ENCODE results near the gene PER1. TPM values are rescaled to one million over a fixed set of nuclear protein-coding genes. Genes with fewer than 3 reads are reported as not detected.

Gene PER1
- total and polyA plus RNA-seq, 2 of the 13 experiments (the other 11 are each of a cell fraction or from before 2014, with no cell fraction given) = 2.6 to 3.6 TPM

DNA sequence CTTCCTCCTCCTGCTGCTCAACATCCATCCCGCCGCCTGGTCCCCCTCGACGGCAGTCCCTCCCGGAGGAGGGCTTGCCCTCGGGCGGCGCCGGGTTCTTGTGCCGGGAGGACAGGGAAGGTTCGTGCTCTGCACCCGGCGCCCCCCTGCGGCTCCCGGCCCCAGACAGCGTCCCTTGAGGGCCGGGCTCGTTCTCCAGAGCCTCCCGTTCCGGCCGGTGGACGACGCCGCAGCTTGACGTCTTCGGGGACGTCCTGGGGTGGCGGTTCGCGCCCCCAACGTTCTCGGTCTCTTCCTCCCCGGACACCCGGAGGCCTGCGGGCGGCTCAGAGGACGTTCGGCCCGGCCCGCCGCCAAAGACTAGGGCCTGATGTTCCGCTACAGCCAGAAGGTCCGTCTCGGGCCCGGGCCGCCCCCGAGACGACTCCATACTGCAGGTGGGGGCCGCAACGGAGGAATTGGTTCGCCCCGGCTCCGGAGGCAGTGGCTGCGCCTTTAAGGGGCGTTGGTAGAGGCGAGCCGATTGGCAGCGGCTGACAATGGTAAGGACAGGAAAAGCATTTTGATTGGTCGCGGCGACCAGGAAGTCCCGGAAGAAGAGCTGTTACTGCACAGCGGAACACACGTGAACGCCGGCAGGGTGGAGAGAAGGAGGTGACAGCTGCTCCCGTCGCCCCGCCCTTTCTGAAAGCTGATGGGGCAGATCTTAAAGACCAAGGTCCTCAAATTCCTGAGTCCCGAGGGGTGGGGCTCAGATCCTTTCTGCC lies 37.7 kb upstream of the PER1 start, which contains the start of gene BORCS6 (continued):
- TF ChIP-seq, protein P1, sequence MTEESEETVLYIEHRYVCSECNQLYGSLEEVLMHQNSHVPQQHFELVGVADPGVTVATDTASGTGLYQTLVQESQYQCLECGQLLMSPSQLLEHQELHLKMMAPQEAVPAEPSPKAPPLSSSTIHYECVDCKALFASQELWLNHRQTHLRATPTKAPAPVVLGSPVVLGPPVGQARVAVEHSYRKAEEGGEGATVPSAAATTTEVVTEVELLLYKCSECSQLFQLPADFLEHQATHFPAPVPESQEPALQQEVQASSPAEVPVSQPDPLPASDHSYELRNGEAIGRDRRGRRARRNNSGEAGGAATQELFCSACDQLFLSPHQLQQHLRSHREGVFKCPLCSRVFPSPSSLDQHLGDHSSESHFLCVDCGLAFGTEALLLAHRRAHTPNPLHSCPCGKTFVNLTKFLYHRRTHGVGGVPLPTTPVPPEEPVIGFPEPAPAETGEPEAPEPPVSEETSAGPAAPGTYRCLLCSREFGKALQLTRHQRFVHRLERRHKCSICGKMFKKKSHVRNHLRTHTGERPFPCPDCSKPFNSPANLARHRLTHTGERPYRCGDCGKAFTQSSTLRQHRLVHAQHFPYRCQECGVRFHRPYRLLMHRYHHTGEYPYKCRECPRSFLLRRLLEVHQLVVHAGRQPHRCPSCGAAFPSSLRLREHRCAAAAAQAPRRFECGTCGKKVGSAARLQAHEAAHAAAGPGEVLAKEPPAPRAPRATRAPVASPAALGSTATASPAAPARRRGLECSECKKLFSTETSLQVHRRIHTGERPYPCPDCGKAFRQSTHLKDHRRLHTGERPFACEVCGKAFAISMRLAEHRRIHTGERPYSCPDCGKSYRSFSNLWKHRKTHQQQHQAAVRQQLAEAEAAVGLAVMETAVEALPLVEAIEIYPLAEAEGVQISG (CRISPR knock-in tag; IDR thresholded peaks at IDR 0.05) = peak; percentile 53
- TF ChIP-seq ARID2 (CRISPR knock-in tag; IDR thresholded peaks at IDR 0.05; ENCODE audit: borderline replicate concordance) (no peak), TOPORS (CRISPR knock-in tag; IDR thresholded peaks at IDR 0.05) (no peak; the same call in 1 of the 2 replicates), MED8 (CRISPR knock-in tag; IDR thresholded peaks at IDR 0.05; ENCODE audit: insufficient replicate concordance) (peak; percentile 68), ZNF460 (CRISPR knock-in tag; IDR thresholded peaks at IDR 0.05; ENCODE audit: borderline replicate concordance) (no peak), HCFC1 (IDR thresholded peaks at IDR 0.05; ENCODE audit: low read depth, low read length) (no peak; the same call in 1 of the 2 replicates), HNF4G (IDR thresholded peaks at IDR 0.05; ENCODE audit: borderline replicate concordance, low read depth, low read length) (no peak), HNF4G (CRISPR knock-in tag; IDR thresholded peaks at IDR 0.05; ENCODE audit: borderline replicate concordance, low read depth) (no peak), ZNF260 (CRISPR knock-in tag; IDR thresholded peaks at IDR 0.05; ENCODE audit: borderline replicate concordance, low read depth) (no peak), ATAD3A (CRISPR knock-in tag; IDR thresholded peaks at IDR 0.05) (no peak), ZBTB38 (CRISPR knock-in tag; IDR thresholded peaks at IDR 0.05) (no peak), HNRNPH1 (optimal IDR thresholded peaks at IDR 0.05; ENCODE audit: low read depth, low read length) (no peak), REXO4 (CRISPR knock-in tag; IDR thresholded peaks at IDR 0.05; ENCODE audit: borderline replicate concordance) (no peak), ZNF577 (CRISPR knock-in tag; IDR thresholded peaks at IDR 0.05; ENCODE audit: borderline replicate concordance, low read depth) (no peak)
- TF ChIP-seq, protein P2, sequence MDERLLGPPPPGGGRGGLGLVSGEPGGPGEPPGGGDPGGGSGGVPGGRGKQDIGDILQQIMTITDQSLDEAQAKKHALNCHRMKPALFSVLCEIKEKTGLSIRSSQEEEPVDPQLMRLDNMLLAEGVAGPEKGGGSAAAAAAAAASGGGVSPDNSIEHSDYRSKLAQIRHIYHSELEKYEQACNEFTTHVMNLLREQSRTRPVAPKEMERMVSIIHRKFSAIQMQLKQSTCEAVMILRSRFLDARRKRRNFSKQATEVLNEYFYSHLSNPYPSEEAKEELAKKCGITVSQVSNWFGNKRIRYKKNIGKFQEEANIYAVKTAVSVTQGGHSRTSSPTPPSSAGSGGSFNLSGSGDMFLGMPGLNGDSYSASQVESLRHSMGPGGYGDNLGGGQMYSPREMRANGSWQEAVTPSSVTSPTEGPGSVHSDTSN (CRISPR knock-in tag; IDR thresholded peaks at IDR 0.05) = no peak
- TF ChIP-seq, protein P3, sequence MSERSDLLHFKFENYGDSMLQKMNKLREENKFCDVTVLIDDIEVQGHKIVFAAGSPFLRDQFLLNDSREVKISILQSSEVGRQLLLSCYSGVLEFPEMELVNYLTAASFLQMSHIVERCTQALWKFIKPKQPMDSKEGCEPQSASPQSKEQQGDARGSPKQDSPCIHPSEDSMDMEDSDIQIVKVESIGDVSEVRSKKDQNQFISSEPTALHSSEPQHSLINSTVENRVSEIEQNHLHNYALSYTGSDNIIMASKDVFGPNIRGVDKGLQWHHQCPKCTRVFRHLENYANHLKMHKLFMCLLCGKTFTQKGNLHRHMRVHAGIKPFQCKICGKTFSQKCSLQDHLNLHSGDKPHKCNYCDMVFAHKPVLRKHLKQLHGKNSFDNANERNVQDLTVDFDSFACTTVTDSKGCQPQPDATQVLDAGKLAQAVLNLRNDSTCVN (CRISPR knock-in tag; IDR thresholded peaks at IDR 0.05; ENCODE audit: borderline replicate concordance) = no peak
- TF ChIP-seq, protein P4, sequence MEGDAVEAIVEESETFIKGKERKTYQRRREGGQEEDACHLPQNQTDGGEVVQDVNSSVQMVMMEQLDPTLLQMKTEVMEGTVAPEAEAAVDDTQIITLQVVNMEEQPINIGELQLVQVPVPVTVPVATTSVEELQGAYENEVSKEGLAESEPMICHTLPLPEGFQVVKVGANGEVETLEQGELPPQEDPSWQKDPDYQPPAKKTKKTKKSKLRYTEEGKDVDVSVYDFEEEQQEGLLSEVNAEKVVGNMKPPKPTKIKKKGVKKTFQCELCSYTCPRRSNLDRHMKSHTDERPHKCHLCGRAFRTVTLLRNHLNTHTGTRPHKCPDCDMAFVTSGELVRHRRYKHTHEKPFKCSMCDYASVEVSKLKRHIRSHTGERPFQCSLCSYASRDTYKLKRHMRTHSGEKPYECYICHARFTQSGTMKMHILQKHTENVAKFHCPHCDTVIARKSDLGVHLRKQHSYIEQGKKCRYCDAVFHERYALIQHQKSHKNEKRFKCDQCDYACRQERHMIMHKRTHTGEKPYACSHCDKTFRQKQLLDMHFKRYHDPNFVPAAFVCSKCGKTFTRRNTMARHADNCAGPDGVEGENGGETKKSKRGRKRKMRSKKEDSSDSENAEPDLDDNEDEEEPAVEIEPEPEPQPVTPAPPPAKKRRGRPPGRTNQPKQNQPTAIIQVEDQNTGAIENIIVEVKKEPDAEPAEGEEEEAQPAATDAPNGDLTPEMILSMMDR (CRISPR knock-in tag; IDR thresholded peaks at IDR 0.05) = peak; percentile 47
- TF ChIP-seq, protein P5, sequence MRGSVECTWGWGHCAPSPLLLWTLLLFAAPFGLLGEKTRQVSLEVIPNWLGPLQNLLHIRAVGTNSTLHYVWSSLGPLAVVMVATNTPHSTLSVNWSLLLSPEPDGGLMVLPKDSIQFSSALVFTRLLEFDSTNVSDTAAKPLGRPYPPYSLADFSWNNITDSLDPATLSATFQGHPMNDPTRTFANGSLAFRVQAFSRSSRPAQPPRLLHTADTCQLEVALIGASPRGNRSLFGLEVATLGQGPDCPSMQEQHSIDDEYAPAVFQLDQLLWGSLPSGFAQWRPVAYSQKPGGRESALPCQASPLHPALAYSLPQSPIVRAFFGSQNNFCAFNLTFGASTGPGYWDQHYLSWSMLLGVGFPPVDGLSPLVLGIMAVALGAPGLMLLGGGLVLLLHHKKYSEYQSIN (CRISPR knock-in tag; IDR thresholded peaks at IDR 0.05; ENCODE audit: borderline replicate concordance) = no peak
- TF ChIP-seq, protein P6, sequence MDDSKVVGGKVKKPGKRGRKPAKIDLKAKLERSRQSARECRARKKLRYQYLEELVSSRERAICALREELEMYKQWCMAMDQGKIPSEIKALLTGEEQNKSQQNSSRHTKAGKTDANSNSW (CRISPR knock-in tag; IDR thresholded peaks at IDR 0.05; ENCODE audit: borderline replicate concordance) = 0 out of 2 replicates have a peak, but pooled peaks have one; percentile 22

All from HepG2 (cell line).